GM19324 (cell line): Measurements from ENCODE around the gene SIPA1.

ENCODE experiments used
- ATAC-seq: cut with Tn5 transposase; IDR thresholded peaks from one replicate; pipeline ENCODE4 v1.9.1; 2021; ENCODE audit warnings: mild to moderate bottlenecking, moderate library complexity; ENCODE audit not compliant: unreplicated experiment, low FRiP score

The SIPA1 gene

DNA sequence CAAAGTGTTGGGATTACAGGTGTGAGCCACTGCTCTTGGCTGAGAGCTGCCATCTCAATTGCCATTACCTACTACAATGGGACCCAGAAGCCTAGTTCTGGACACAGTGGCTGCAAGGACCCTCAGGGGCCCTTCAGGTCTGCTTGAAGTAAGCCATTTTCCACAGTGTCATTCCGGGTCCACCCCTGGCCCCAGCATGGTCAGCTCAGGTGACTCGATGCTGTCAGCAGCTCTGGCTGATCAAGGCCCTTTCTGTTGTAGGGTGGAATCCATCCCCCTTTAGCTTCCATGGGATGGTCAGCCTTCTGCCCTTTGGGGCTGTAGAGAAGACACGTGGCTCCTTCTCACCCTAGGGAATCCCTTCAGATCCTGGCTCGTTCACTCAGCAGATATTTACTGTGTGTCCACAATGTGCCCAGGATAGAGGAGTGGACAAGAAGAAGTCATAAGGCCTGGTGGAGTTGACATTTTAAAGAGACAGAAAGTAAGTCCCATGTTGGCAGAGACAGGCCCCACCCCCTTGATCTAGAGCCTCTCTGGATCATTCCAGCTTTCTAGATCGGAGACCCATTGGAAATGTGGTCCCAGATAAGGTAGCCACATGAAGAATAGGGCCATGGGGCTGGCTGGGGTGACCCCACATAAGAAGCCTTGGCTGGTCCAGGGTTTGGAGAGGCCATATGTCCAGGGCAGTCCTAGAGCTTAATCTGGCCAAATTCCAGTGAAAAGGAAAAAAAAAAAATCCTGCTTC lies 59.1 kb downstream of the SIPA1 start:
- ATAC-seq, result no peak

DNA sequence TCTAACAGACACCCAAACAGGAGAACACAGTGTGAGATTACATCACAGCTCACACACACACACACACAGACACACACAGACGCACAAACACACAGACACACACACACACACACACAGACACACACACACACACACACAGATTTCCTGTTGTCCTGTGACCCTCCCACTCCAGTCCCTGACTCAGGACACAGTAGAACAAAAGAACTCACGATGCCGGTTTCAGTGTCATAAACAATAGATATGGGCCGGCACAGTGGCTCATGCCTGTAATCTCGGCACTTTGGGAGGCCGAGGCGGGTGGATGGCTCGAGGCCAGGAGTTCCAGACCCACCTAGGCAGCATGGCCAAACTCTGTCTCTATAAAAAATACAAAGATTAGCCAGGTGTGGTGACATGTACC lies 60.3 kb downstream of the SIPA1 start:
- no peak for ATAC-seq

DNA sequence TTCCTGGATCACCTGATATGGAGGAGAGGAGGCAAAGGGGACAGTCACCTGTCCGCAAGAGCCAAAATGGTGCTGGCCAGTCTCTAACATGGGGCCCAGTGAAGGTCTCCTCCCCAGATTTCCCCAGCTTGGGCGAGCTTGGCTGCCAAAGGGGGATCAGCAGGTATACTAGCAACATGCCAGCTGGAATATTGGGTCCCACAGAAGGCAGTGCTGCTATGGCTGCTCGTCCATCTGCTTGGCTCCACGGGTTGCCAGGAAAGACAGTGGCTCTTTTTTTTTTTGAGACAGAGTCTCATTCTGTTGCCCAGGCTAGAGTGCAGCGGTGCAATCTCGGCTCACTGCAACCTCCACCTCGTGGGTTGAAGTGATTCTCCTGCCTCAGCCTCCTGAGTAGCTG lies 61.4 kb downstream of the SIPA1 start:
- ATAC-seq, result no peak

DNA sequence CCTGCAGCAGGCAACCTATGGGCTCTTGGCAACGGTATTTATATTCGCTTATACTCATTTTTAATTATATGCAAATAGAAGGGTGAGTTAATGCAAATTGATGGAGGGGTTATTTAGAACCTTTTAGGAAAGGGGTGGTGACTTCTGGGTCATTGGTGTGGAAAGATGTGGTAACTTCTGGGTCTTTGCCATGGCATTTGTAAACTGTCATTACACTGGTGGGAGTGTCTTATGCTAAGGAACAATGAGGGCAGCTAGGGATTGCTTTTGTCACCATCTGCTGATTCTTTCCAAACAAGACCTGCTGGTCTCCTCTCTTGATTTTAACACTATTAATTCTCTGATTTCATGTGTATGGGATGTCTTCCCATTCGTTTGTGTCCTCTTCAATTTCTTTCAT lies 62.5 kb downstream of the SIPA1 start:
- no peak for ATAC-seq
